HFF-Myc (cell line): Measurements from ENCODE around the gene HELZ.

ENCODE experiments used
- DNase-seq: peaks from one replicate; pipeline ENCODE4 v3.0.0-alpha.2; 2011; ENCODE audit warnings: low read depth; ENCODE audit errors: extremely low read depth
- H3K4me3 ChIP-seq: replicated peaks from 2 replicates; pipeline ENCODE4 v1.5.1; 2011; ENCODE audit warnings: low read depth, mild to moderate bottlenecking, control low read depth, low read length
- TF ChIP-seq, protein P1 (sequence below): IDR thresholded peaks from 2 replicates; pipeline ENCODE4 v1.5.1; 2012; ENCODE audit warnings: mild to moderate bottlenecking, low read depth, low read length, control low read depth; ENCODE audit errors: missing control alignments

The HELZ gene

DNA sequence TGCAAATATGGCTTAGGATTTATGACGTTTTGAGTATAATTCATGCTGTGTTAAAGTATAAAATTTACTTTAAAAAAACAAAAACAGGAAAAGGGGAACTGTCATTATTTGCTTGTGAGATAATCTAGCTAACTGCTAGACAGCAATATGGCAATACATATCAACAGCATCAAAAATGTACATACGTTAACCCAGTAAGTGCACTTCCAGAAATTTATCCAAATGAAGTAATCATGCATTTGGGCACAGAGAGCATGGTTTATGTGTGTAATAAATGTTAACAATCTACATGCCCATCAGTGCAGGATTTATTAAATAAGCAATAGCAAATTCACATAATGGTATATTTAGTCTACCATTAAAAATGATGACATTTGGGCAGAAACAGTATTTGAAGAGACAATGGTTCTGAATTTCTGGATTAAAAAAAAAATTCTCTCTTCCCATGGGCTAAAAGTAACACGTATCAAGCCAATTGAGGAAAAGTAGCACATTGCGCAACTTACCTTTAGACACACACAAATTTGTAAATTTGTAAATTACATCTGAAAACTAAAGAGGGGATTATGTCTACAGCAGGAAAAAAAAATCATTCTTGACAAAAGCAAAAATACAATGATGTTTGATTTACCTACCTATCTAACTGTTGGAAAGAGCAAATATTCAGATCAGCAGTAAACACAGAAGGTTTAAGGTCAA, 120.4 kb downstream of the HELZ start:
- DNase-seq = no peak
- TF ChIP-seq, protein P1, sequence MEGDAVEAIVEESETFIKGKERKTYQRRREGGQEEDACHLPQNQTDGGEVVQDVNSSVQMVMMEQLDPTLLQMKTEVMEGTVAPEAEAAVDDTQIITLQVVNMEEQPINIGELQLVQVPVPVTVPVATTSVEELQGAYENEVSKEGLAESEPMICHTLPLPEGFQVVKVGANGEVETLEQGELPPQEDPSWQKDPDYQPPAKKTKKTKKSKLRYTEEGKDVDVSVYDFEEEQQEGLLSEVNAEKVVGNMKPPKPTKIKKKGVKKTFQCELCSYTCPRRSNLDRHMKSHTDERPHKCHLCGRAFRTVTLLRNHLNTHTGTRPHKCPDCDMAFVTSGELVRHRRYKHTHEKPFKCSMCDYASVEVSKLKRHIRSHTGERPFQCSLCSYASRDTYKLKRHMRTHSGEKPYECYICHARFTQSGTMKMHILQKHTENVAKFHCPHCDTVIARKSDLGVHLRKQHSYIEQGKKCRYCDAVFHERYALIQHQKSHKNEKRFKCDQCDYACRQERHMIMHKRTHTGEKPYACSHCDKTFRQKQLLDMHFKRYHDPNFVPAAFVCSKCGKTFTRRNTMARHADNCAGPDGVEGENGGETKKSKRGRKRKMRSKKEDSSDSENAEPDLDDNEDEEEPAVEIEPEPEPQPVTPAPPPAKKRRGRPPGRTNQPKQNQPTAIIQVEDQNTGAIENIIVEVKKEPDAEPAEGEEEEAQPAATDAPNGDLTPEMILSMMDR = no peak
- H3K4me3 ChIP-seq = no peak overlapping the region

DNA sequence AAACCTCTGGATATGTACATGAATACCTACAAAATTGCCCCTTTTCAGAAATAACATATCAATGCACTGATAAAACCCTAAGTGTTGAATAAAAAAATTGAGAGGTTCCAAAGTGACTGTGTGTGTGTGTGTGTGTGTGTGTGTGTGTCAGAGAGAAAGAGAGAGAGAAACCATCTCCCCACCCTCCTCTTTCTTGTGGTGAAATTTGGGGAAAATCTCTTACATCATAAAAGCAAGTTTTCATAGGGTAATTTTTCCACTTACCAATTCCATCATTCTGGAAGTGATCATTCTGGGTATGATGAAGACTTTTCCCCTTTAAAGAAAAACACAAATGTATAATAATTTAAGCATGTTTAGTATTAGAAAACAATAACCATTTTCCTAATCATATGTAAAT, 121.3 kb downstream of the HELZ start:
- TF ChIP-seq, protein P1 = no peak
- H3K4me3 ChIP-seq = no peak overlapping the region
- DNase-seq = no peak

DNA sequence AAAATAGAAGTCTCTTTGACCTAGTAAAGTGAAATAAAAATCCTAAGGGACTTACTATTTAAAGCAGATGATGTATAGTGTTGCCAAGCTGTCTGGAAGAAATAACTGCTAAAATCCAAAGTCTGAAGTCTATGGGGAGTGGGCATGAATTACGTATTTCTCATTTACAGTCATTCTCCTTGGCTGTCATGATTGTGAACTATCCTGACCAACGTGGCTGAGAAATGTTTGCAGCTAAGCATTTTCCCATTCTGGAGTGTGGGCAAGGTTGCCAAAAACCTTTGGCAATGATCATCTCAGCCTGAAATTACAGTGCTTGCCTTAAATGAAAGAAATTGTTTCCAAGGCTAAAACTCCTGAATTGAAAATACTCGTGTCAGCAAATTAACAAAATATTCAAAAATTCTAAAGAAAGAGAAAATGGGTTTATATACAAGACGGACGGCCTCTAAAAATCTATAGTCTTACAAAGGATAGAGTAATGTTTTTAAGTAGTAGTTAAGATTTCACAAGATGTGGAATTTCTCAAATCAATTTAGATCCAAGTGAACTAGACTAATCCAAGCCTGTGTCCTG, 123.6 kb downstream of the HELZ start:
- DNase-seq = no peak

DNA sequence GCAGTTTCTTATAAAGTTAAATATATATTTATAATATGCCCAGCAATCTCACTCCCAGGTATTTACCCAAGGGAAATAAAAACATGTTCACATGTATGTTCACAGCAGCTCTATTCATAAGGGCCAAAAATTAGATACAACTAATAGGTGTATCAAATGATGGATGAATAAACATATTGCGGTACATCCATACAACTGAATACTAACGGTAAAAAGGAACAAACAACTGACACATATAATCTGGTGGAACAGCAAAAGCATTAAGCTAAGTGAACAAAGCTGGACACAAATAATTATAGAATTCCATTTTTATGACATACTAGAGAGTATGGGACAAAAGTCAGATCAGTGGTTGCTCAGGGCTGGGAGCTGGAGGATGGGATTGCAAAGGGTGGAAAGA, 125.9 kb downstream of the HELZ start:
- no peak overlapping the region for H3K4me3 ChIP-seq
- DNase-seq = no peak
- TF ChIP-seq, protein P1 = no peak

More for the DNA sequence above, 123.6 kb downstream of the HELZ start:
- H3K4me3 ChIP-seq = no peak overlapping the region
- TF ChIP-seq, protein P1 = no peak

DNA sequence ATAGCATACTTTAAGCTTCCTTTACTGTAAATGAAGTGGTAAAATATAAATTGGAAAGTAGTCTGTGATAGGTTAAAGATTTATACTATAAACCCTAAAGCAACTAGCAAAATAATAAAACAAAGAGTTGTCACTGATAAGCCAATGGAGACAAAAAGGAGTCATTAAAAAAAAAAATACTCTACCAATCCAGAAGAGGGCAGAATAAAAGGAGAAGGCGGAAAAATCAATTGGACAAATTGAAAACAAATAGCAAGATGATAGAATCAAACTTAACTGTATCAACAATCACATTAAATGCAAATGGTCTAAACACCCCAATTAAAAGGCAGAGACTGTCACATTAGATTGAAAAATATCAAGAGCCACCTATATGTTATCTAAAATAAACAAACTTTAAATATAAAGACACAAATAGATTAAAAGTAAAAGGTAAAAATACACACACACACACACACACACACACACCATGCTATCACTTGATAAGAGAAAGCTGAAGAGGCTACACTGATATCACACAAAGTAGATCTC, 128.9 kb downstream of the HELZ start:
- TF ChIP-seq, protein P1 = no peak
- no peak for DNase-seq
- no peak overlapping the region for H3K4me3 ChIP-seq

DNA sequence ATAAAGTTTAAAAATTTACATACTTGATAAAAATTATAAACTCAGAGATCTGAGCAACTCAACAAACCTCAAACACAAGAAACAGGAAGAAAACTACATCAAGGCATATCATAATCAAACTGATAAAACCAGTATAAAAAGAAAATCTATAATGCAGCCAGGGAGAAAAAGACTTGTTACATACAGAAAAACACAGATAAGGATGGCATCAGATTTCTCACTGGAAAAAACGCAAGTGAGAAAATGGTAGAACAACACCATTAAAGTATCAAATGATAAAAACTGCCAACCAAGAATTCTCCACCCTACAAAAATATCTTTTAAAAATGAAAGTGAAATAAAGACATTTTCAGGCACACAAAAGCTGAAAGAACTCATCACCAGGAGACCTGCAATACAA, 129.6 kb downstream of the HELZ start:
- TF ChIP-seq, protein P1 = no peak
- H3K4me3 ChIP-seq = no peak overlapping the region
- DNase-seq = no peak
